ENCODE measurements around the gene AKIRIN1. TPM values are rescaled to one million over a fixed set of nuclear protein-coding genes. Genes with fewer than 3 reads are reported as not detected.
A peak's percentile ranks its signal among the peaks of the same experiment; 100 is the strongest.
"Not testable (repeated sequence)": the region's sequence is repeated elsewhere in the genome, so short reads cannot be mapped to it uniquely, and the experiment has no call there.

The AKIRIN1 gene
- total RNA-seq, 4 donors from 2014 or later = 26.1 to 34.7 (median 30.4) TPM

DNA sequence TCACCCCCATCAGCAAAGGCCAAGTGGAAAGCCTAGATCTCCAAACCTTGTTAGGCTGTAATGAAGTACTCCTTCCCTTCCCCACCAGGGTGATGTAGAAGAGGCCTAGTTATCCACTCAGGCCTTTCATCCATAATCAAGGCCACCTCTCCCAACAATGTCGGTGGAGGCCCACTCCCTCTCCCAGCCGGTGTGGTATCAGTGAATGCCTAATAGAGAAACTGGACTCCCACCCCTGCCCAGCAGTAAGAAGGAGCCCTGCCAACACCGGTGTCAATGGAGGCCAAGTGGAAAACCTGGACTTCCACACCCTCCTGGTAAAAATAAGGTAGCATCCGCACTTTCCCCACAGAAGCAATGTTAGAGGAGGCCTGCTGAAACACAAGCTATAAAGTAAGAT is 58.9 kb downstream of the AKIRIN1 start:
- DNase-seq (ENCODE audit: low spot score in 2 of 2) = peak in 1 of 2 donors; percentile 32
- peaks cover 25% of the 10 kb centered on the region for H3K36me3 ChIP-seq
- no peaks in the 10 kb centered on the region for H3K27me3 ChIP-seq
- H3K4me1 ChIP-seq = peaks cover 4% of the 10 kb centered on the region
- no peak for TF ChIP-seq POLR2A (IDR thresholded peaks at IDR 0.05)
- TF ChIP-seq POLR2AphosphoS5 (IDR thresholded peaks at IDR 0.05) = no peak
- TF ChIP-seq EP300 (IDR thresholded peaks at IDR 0.05) = no peak
- TF ChIP-seq CTCF (IDR thresholded peaks at IDR 0.05) = no peak
- WGBS = 97% methylated on average over 4 of the region's 4 CpGs
- no peak overlapping the region for H3K4me3 ChIP-seq
- H3K9me3 ChIP-seq = no peaks in the 10 kb centered on the region
- no peak overlapping the region for H3K27ac ChIP-seq

DNA sequence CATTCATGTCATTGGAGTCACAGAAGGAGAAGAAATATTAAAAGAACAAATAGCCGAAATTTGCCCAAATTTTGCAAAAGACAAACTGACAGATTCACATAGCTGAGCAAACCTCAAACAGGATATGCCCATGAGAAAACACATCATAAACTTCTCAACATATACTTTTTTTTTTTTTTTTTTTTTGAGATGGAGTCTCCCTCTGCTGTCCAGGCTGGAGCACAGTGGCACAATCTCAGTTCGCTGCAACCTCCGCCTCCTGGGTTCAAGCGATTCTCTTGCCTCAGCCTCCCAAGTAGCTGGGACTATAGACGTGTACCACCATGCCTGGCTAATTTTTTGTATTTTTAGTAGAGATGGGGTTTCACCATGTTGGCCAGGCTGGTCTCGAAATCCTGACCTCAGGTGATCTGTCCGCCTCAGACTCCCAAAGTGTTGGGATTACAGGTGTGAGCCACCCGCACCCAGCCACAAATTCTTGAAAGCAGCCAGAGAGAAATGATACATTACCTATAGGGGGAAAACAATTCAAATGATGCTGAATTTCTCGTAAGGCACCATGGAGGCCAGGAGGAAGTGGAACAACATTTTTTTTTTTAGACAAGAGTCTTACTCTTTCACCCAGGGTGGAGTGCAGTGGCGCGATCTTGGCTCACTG is 60.2 kb downstream of the AKIRIN1 start:
- H3K36me3 ChIP-seq = peaks cover 23% of the 10 kb centered on the region
- H3K9me3 ChIP-seq, H3K27ac ChIP-seq, H3K4me1 ChIP-seq, H3K4me3 ChIP-seq, H3K27me3 ChIP-seq: not testable (repeated sequence)
- DNase-seq (ENCODE audit: low spot score in 2 of 2) = peak in 1 of 2 donors; percentile 23
- 91% methylated on average over 11 of the region's 11 CpGs for WGBS

DNA sequence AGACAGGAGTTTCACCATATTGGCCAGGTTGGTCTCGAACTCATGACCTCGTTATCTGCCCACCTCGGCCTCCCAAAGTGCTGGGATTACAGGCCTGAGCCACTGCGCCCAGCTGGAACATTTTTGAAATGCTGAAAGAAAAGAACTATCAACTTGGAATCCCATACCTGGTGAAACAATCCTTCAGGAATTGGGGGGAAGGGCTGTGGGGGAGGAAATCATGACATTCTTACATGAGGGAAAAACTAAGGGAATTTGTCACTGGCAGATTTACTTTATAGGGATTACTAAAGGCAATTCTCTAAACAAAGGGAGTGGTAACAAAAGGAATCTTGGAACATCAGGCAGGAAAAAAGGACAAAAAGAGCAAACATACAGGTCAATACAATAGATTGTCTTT is 60.9 kb downstream of the AKIRIN1 start:
- Histone ChIP-seq H3K4me1 (peaks cover 4% of the 10 kb centered on the region), H3K36me3 (peaks cover 19% of the 10 kb centered on the region)
- WGBS = 96% methylated on average over 4 of the region's 4 CpGs

GRCh38 chr1:39055213-39055710 is 64.2 kb downstream of the AKIRIN1 start:
- not testable (repeated sequence) for H3K27me3 ChIP-seq; H3K4me1 ChIP-seq; H3K27ac ChIP-seq; H3K9me3 ChIP-seq; DNase-seq (ENCODE audit: low spot score in 2 of 2); H3K4me3 ChIP-seq; H3K36me3 ChIP-seq
- WGBS = 92% methylated on average over 8 of the region's 8 CpGs

More for the DNA sequence above, 60.9 kb downstream of the AKIRIN1 start:
- no peaks in the 10 kb centered on the region for H3K27me3 ChIP-seq
- no peak for TF ChIP-seq POLR2A (IDR thresholded peaks at IDR 0.05)
- TF ChIP-seq POLR2AphosphoS5 (IDR thresholded peaks at IDR 0.05) = no peak
- TF ChIP-seq CTCF (IDR thresholded peaks at IDR 0.05) = no peak
- no peak for TF ChIP-seq EP300 (IDR thresholded peaks at IDR 0.05)
- no peak overlapping the region for H3K4me3 ChIP-seq
- H3K9me3 ChIP-seq = no peaks in the 10 kb centered on the region
- no peak overlapping the region for H3K27ac ChIP-seq
- DNase-seq (ENCODE audit: low spot score in 2 of 2) = peak in 1 of 2 donors; percentile 34

Other genes starting within 250 kb of the AKIRIN1 start
- 10 to 100 TPM; 18.3 to 25.3 (median 20.4) TPM for gene RRAGC, start 131.5 kb upstream of the AKIRIN1 start, total RNA-seq
- 10 to 100 TPM in 3 of 4 donors, 1 to 10 TPM in 1; 6.9 to 21.2 (median 19.7) TPM for gene MYCBP, start 117.9 kb upstream of the AKIRIN1 start, total RNA-seq
- gene GJA9, start 109.7 kb upstream of the AKIRIN1 start, total RNA-seq = 1 to 10 TPM in 1 of 4 donors, not detected in 3; 1.1 TPM
- 10 to 100 TPM in 3 of 4 donors, 1 to 10 TPM in 1; 5.9 to 26.6 (median 10.8) TPM for gene RHBDL2, start 49.4 kb upstream of the AKIRIN1 start, total RNA-seq
- 100 to 1,000 TPM; 314 to 371 (median 352) TPM for gene NDUFS5, start 35.1 kb downstream of the AKIRIN1 start, total RNA-seq
- gene MACF1, start 213.4 kb downstream of the AKIRIN1 start, total RNA-seq = 100 to 1,000 TPM; 421 to 942 (median 545) TPM

Data from suprapubic skin (tissue), 4 donors.